Measurements from ENCODE around the gene TCP10L.
"Not testable (repeated sequence)": the region's sequence is repeated elsewhere in the genome, so short reads cannot be mapped to it uniquely, and the experiment has no call there.

The TCP10L gene

GRCh38 chr21:32584472-32584871, 851 bp downstream of the TCP10L start:
- no peak for DNase-seq

- no peak for DNase-seq
These were observed 3.6 kb downstream of the TCP10L start for GRCh38 chr21:32581732-32582131.

GRCh38 chr21:32580949-32581348, 4.4 kb downstream of the TCP10L start:
- DNase-seq: no peak

DNA sequence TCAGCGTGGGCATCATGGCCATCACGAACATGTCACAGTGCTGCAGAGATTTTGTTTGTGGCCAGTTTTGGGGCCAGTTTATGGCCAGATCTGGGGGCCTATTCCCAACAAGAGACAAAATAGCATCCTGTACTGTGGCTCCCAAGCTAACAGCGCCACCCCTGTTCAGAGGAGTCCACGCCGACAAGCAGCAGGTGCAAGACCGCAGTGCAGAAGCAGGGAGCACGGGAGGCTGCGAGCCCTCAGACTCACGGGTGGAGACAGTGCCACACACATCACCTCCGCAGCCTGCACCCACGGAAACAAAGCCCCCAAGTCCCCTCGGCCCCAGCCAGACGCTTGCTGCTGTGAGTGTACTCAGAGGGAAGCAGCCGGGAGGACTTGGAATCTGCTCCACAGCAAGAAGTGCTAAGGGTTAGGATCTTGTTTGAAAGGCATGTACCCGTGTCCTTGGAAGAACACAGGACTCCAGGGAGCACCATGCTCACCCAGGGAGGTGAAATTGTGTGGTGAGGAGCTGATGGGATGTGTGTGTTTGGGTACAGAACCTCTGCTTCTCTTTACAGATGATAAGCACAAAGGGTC, 7.1 kb downstream of the TCP10L start:
- DNase-seq: peak; percentile 27

- no peak for DNase-seq
These were observed 9.3 kb downstream of the TCP10L start for GRCh38 chr21:32576011-32576410.

DNA sequence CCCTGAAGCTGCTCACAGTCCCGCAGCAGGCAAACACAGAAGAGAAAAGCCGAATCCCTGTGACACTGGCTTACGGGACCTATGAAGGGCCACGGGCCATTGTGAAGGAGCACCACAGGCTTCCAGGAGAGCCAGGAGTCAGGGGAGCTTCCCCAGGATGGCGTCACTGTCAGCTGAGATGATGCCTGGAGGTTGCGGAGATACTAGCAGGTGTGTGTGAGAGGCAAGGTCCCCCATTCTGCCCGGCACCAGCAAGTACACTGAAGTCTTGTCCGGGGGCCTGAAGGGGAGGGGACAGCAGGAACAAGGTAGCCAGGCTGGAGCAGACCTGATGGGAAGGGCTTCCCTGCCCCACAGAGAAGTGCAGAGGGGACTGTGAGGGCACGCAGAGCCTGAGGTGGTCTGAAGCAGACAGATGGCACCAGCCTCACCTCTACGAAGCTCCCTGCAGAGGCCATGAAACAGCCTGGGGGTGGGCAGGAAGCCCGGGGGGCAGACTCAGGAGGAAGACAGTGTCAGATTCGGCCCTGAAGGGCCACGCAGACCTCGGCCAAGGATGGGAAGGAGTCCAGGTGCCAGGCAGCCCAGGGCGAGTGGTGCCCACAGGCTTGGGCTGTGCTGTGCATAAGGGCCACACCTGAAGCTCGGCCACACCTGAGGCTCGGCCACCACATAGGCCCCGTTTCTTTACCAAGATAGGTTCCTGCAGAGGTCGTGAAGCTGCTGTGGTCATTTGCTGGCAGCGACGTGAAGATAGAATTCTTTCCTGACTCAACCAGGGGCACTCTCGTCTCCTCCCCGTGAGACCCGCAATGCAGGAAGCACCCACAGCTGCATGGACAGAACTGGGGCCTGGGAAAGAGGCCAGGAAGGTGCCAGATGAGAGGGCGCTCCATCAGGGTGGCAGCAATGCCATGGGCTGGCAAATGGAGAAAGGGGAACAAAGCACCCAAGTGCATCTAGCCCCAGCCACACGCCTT, 10.1 kb downstream of the TCP10L start:
- DNase-seq: no peak

DNA sequence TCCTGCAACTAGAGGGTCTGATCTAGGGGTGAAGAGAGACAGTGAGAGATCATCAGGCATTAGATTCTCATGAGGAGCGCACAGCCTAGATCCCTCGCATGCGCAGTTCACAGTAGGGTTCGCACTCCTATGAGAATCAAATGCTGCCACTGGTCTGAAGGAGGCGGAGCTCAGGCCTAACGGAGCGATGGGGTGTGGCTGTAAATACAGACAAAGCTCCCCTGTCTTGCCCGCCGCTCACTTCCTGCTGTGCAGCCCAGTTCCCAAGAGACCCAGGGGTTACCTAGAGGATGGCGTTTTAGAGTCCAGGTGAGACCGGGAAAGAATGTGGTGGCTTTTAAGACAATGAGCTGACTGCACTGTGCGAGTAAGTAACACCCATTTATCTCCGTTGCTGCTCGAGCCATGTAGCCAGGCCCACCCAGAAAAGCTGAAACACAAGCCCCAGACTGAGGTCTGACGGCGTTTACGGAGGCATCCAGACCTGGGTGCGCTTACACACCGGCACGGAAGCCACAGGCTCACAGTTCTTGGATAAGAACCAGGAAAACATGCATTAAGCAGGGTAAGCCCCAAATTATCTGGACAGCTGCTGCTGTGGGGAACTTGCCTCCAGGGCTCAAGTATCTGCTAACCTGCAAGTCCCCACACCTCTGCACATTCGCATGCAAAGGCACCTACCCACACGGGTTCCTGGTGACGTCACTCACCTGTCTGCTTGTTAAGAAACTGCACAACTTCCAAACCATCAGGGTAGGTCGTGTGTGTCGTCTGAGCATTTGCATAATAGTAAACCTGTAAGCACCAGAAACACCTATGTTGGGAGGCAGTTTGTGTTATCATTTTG, 12.5 kb downstream of the TCP10L start:
- DNase-seq: no peak

DNA sequence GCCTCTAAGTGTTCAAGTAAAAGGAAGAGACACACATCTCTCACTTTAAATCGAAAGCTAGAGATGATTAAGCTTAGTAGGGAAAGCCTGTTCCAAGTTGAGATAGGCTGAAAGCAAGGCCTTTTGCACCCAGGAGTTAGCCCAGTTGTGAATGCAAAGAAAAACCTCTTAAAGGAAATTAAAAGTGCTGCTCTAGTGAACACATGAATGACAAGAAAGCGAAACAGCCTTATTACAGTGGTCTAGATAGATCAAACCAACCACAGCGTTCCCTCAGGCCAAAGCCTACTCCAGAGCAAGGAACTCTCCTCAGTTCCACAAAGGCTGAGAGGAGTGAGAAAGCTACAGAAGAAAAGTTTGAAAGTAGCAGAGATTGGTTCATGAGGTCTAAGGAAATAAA, 14.9 kb downstream of the TCP10L start:
- peak; percentile 48 for DNase-seq

DNA sequence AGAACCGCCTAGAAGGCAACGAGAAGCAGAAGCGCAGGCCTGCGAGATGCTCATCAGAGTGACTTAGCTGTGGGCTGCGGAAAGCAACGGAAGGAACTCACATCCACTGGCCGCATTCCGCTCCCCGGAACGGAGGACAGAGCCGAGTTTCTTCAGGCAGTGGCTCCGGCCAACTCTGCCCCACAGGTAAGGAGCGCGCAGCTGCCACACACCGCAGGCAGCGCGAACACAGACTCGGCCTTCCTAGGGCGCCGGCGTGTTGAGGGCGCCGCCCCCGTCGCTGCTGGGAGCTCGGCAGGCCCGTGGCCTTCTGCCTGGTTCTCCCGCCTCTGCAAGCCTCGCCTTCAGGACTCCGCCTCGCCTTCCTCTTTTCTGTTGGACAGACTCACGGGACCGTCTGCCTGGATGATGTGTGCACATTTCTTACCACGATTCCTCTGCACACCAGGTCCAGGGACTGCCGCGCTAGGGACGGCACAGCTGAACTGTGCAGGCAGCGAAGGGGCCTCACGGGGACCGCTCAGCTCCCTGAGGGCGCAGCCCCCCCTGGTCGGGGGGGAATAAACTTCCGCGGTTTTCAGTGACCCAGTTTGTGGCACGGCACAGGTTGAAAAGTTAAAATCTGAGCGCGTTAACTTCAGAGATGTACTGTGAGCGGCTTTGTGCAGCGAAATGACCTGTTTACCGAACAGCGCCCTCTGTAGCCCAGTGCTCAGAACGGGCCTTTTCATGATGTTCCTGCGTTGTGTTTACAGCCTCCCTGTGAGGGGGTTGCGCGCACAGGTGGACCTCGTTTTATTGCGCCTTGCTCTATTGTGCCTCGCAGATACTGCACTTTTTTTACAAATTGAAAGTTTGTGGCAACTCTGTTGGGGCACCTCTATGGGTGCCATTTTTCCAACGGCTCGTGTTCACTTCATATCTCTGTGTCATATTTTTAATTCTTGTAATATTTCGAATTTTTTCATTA, 15.8 kb downstream of the TCP10L start:
- DNase-seq: peak; percentile 83

GRCh38 chr21:32567626-32568025, 17.7 kb downstream of the TCP10L start:
- no peak for DNase-seq

DNA sequence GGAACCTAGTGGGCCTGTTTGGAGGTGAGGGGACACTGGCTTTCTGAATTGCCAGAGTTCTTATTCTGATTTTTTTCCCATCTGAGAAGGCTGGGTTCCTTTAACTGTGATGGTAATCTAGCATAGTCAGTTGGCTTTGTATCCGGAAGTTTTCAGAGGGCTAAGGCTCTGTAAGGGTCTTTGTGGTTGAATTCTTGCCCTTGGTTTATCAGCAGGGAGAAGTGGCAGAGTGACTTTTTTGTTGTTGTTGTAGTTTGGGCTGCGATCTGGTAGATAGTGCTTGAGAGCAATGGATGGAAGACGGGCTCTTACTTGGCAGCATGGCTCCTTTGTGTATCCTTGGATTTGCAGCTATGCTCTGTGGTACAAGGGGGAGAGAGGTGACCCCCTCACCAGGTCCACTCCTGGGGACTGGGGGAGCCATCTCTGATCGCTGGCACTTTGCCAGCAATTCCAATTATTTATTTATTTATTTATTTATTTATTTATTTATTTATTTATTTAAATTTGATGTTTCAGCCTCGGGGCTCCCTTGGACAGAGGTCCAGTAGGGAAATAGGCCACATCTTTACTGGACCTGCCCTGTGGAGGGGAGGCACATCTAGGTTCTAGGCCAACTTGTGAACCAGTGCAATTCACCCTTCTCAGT, 18.5 kb downstream of the TCP10L start:
- no peak for DNase-seq

DNA sequence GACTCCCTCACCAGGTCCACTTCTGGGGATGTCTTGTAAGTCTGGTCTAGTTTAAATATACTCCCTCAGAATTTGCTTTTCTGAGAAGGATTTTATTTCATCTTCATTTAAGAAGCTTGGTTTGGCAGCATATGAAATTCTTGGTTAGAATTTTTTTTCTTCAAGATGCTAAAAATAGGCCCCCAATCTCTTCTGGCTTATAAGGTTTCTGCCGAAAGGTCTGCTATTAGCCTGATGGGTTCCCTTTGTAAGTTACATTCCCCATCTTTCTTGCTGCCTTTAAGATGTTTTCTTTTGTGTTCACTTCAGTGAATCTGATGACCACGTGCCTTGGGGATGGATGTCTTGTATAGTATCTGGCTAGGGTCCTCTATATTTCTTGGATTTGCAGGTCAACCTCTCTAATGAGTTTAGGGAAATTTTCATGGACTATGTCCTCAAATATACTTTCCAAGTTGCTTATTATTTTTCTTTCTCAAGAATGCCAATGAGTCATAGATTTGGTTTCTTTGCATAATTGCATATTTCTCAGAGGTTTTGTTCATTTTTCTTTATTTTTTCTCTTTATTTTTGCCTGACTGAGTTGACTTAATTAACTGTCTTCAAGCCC, 19.4 kb downstream of the TCP10L start:
- DNase-seq: no peak

GRCh38 chr21:32562915-32563314, 22.4 kb downstream of the TCP10L start:
- DNase-seq: no peak

DNA sequence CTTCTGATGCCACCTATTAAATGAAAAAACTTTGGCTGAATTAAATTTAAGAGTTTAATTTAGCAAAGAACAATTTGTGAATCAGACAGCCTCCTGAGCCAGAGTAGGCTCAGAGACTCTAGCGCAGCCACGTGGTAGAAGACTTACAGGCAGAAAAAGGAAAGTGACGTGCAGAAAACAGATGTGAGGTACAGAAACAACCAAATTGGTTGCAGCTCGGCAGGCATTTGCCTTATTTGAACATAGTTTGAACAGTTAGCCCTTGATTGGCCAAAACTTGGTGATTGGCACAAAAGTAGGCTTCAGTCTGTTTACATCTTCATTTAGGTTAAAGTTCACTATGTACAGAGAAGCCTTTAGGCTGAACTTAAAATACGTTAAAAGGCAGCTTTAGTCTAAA, 22.9 kb downstream of the TCP10L start:
- no peak for DNase-seq

DNA sequence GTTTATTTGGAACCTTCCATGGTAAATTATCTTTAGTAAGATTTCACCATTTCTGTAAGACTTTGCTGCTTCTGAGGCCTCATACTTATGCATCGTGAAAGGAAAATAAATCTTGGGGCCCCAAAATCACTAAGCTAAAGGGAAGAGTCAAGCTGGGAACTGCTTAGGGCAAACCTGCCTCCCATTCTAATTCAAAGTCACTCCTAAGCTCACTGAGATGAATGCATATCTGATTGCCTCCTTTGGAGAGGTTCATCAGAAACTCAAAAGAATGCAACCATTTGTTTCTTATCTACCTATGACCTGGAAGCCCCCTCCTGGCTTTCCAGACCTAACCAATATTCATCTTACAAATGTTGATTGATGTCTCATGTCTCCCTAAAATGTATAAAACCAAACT, 23.8 kb downstream of the TCP10L start:
- DNase-seq: not testable (repeated sequence)

DNA sequence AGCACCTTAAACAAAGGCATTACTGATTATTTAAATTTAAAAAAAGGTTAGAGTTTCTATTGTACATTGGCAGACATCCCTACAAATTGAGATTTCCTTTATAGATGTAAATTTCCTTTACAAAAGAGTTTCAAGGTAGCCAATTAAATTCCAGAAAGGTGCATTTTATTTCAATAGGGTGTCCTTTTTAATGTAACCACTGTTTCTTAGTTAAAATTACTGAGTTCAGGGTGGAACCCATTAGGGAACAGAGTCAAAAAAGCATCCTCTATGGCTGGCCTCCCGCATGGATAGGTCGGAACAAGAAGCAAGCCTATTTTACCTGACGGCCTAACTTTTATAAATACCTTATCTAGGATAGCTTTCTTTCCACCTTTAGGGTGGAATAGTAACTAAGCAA, 24.4 kb downstream of the TCP10L start:
- no peak for DNase-seq

DNA sequence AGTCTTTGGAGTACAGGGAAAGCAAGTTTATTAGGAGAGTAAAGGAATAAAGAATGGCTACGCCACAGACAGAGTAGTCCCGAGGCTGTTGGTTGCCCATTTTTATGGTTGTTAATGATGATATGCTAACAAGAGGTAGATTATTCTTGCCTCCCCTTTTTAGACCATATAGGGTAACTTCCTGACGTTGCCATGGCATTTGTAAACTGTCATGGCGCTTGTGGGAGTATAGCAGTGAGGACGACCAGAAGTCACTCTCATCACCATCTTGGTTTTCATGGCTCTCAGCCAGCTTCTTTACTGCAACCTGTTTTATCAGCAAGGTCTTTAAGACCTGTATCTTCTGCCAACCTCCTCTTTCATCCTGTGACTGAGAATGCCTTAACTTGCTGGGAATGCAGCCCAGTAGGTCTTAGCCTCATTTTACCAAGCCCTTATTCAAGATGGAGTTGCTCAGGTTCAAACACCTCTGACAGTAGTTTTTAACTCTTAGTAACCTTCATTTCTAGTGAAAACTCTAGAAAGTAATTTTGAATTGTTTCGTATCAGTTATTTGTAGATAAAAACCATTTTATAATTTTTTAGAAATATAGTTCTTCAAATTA, 26.2 kb downstream of the TCP10L start:
- DNase-seq: no peak

DNA sequence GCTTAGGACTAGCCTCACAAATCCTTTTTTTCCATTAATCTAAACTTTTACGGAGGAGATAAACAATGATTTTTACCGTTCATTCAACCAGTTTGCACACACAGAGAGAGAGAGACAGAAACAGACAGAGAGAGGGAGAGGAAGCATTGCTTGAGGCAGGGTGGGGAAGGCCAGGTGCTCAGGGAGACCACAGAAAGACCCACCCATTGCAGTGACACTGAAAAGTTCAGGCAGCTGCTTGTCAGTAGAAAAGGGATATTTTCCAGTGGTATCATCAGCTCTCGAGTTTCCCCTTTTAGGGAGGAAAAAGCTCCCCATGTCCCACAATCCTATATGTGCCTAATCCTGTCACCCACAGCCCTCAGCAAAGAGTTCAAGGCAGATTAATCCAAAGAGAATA, 27.2 kb downstream of the TCP10L start:
- no peak for DNase-seq

DNA sequence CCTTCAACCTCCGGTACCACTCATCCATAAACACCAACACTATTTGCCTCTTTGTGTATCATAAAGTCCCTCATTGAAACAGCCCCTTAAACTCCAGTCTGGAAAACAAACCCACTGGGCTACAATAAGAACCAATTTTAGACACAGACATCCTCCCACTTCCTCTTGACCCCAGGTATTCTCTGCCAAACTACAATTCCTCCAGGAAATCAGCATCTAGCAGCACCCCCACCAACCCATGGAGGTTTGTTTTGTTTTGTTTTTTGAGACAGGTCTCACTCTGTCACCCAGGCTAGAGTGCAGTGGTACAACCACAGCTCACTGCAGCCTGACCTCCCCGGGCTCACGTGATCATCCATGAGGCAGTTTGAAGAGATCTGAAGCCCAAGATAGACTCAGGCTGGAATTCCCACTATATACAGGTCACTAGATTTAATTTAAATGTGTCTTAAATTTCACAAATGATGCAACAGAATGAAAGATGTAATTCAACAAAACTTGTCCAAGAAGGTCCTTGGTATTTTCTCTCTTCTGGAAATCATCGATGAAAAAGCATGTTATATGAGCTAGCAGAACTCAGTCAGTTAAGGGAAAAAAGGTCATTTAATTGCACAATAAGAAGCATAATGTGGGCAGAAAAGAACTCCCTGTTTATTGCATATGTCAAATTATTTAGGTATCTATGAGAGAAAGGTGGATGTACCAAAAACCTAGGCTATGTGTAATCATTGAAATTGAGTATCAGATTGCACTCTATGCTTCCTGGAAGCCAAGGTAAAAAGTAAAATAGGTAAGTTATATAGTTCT, 30.3 kb downstream of the TCP10L start:
- no peak for DNase-seq

GRCh38 chr21:32549886-32550285, 35.4 kb downstream of the TCP10L start:
- DNase-seq: no peak
